Fibroblast of skin of right quadriceps (primary cell): Measurements from ENCODE around the gene IGSF21.

ENCODE experiments used
- DNase-seq: peaks from one replicate; pipeline ENCODE4 v3.0.0-alpha.2; 2013

Gene IGSF21

DNA sequence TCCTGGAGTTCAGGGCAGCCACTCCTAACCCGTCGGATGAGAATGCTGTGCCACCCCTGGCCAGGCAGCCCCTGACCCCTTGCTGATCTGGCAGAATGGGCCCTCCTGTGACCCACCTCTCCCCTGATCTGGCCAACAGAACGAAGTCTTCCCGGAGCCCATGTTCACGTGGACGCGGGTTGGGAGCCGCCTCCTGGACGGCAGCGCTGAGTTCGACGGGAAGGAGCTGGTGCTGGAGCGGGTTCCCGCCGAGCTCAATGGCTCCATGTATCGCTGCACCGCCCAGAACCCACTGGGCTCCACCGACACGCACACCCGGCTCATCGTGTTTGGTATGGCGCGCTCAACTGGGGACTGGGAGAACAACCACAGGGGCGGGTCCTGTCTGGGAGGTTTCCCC is 269.1 kb downstream of the IGSF21 start:
- no peak for DNase-seq

- no peak for DNase-seq
Observed at GRCh38 chr1:18380288-18380687, 272.7 kb downstream of the IGSF21 start.

DNA sequence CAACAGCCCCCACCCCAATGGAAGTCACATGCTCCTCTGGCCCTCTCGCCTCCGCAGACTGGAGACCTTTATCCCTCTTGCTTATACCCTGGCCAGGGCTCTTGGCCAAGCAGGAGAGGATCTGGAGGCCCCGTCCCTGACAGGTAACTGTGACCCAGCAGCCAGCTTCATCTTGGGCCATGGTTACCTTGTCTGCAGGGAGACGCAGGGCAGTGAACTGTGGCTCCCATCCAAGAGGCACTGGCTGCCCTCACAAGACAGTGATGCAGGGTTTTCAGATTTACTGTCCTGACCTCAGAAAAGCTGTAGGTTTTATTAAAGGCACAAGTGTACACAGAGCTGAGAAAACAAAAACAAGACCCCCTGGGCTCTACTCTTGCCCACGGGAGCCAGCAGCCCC is 276.5 kb downstream of the IGSF21 start:
- no peak for DNase-seq

GRCh38 chr1:18384471-18384870 is 276.9 kb downstream of the IGSF21 start:
- DNase-seq: no peak

- DNase-seq: peak; percentile 24
Observed at GRCh38 chr1:18385239-18385790, 277.7 kb downstream of the IGSF21 start.

- DNase-seq: no peak
Observed at GRCh38 chr1:18386591-18386990, 279.0 kb downstream of the IGSF21 start.

GRCh38 chr1:18387307-18387706 is 279.7 kb downstream of the IGSF21 start:
- DNase-seq: no peak

- no peak for DNase-seq
Observed at GRCh38 chr1:18390953-18391352, 283.4 kb downstream of the IGSF21 start.

GRCh38 chr1:18394563-18395156 is 287.1 kb downstream of the IGSF21 start:
- DNase-seq: no peak

DNA sequence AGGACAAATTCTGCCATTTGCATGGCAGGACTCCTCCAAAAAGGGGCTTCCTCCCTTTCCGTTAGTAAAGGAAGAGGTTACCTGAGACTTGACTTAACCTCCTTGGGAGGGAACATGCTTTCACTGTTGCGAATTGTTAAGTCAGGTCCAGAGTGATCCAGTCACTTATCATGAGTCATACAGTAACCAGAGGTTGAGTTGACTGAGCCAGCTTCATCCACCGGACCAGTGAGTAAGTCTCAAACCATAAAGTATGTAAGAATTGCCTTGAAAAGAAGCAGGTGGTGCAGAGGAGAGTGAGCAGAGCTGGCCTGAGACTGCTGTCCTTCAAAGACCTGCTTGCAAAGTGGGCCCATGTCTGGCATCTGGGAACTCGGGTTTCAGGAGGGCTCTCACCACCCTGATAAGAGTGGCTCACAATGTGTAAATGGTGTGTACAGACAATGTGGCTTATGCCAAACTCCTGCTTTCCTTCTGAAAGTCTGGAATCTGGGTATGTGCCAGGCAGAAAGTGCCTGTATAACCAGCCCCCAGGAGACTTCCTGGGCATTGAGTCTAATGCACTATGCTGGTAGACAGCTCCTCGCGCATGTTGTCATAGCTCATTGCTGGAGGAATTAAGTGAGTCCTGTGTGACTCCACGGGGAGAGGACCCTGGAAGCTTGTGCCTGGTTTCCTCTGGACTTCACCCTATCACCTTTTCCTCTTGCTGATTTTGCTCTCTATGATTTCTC is 288.8 kb downstream of the IGSF21 start:
- no peak for DNase-seq

GRCh38 chr1:18397641-18398040 is 290.0 kb downstream of the IGSF21 start:
- DNase-seq: no peak

DNA sequence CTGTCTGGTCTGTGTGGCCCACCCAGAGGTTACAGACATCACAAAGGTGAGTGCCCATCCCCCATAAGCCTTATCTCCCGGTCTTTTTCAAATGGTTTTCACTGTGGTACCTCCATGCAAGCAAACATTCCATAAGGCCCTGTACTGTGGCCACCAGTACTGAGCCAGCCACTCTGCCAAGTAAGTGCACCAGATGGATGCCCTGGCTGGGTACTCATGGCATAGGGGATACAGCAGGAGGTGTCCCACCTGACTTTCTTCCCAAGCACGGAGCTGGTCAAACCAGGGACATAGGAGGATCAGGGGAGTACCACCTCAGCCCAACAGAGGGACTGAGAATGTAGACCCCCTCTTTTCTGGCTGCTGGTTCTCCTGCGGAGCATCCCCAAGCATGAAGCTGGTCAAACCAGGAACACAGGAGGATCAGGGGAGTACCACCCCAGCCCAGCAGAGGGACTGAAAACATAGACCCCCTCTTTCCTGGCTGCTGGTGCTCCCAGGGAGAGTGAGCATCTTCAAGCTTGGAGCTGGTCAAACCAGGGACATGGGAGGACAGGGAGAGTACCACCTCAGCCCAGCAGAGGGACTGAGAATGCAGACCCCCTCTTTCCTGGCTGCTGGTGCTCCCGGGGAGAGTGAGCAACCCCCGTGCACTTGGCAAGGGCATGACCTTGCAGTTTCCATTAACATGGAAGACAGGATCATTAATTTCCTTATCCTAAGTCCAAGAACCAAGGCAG is 291.4 kb downstream of the IGSF21 start:
- no peak for DNase-seq

- no peak for DNase-seq
Observed at GRCh38 chr1:18400347-18401102, 292.9 kb downstream of the IGSF21 start.

DNA sequence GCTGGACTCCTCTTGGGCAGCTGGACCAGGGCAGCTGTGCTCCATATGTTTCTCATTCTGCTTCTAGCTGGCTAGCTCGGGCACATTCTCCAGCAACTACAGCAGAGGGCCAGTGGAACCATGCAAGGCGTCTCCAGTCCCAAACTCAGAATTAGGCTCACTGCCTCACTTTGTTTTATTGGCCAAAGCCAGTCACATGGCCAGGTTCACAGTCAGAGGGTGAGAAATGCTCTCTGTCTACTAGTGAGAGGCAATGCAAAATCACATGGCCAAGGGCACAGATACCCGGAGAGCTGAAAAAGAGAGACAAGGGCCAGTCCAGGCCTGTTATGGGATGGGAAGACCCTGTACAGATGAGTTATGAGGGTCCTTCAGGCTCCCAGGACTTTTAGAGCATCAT is 294.3 kb downstream of the IGSF21 start:
- no peak for DNase-seq

DNA sequence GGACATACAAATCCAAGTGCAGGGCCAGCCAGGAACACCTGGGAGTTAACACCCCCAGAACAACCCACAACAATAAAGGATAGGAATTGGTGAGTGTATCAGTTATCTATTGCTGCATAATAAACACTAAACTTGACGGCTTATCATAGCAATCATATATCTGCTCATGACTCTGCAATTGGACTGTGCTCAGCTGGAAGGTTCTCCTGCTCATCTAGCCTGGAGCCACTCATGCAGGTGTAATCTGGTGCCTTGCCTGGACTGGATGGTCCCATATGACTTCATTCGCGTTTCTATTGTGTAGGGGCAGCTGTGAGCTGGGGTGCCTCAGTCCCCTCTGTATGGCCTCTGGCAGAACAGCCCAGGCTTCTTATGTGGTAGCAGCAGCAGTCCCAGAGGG is 296.9 kb downstream of the IGSF21 start:
- no peak for DNase-seq

DNA sequence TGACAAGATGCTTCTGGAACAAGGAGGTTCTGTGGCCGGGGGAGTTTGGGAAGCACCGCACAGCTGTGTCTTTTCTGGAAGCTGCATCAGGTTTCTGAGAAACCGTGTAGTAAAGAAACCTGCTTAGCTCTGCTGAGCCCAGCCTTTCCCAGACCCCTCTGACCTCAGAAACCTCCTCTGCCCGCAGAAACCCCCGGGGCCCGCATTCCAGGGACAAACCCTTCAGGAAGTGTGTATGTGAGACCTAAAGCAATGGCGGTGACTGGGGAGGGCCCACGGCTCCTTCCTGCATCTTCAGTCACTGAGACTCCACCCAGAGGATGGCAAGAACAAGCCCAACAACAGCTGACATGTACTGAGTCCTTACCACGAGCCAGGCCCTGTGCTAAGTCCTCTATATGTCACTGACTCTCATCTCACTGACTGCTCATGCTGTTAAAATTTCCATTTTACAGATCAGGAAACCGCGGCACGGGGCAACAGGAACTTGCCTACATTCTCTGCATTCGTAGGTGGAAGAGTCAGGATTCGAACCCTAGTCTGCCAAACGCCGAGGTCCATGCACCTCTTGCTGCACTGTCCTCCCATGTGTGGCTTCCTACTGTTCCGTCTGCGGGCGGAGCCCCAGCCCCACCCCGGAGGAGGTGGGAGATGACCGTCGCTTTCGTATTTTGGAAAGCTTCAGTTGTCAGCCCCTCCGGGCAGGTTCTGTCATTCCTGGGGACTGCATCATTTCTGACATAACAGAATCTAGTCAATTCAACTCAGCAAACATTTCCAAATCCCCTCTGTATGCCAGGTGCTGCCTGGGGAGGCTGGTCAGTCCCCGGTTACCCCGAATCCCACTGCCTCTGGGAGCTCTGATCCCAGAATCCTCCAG is 299.8 kb downstream of the IGSF21 start:
- DNase-seq: no peak

DNA sequence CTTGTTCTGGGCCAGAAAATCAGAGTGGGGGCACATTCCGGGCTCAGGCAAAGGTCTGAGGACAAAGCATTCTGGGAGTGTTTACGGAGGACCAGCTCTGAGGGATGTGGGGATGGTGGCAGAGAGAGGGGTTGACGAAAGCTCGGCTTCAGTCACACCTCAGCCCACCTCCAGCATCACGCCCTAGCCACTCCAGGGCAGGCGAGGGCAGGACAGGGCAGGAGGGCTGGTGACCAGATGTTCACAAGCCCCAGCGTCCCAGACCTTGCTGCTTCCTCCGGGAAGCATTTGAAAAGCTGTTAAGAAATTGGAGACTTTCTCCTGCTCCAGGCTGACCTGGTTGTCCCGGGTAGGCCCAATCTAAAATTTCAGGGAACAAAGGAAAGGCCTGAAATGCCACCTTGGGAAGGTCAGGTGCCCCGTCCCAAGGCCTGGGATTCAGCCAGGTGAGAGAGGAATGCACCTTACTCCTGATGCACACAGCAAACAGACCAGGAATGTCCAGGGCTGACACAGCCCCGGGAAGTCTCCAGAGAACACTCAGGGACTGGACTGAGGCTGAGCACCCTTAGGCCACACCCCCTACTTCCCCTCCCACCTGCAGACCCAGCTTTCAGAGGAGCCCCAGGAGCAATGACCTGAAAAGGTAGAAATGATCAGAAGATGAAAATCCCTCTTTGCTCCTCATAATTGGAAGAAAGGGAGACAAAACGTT is 301.2 kb downstream of the IGSF21 start:
- no peak for DNase-seq

DNA sequence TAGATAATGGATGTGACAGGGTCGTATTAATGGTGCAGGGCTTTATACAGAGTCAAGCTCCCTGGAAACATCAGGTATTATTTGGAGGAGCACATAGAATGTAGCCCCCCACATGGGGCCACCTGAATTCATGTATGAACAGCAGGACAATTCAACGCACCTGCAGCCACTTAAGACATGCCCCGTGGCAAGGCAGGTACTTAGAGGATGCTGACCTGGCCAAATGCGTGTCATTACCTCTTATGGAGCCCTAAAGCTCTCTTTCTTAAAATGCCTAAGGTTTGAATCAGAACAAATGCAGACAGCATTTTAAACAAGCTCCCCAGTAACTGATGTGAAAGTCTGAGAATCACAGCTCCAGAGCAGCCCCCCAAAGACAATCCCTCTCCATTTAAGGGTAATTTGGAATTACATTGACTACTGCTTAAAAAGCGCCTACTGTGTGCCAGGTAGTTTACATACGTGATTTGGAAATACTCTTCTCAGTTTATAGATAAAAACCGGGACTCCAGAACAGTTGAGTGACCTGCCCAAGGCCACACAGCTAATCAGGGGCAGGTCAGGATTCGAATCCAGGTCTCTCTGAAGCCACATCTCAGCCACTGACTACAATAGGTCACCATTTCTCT is 302.1 kb downstream of the IGSF21 start:
- no peak for DNase-seq

GRCh38 chr1:18410407-18410806 is 302.8 kb downstream of the IGSF21 start:
- no peak for DNase-seq

GRCh38 chr1:18411321-18411720 is 303.7 kb downstream of the IGSF21 start:
- DNase-seq: no peak
